SU-DHL-6 (cell line): ENCODE measurements around the gene RABGGTB.
A peak's percentile ranks its signal among the peaks of the same experiment; 100 is the strongest.

Experiments
- H2AFZ ChIP-seq: fragments of 200-600 bp; sonication (generic); 2 replicates; pipeline ENCODE4 v1.6.1; 2014; ENCODE audit warnings: low read depth, mild to moderate bottlenecking, moderate library complexity, mixed read lengths, antibody characterized with exemption, low read length; ENCODE audit not compliant: severe bottlenecking
- H3F3A ChIP-seq: fragments of 200-600 bp; shearing (Covaris generic); 2 replicates; pipeline ENCODE4 v1.6.0; 2016; ENCODE audit warnings: antibody characterized with exemption, mild to moderate bottlenecking; ENCODE audit not compliant: insufficient read depth
- H3K27ac ChIP-seq: fragments of 200-600 bp; sonication (generic); 2 replicates; pipeline ENCODE4 v1.5.1; 2016; ENCODE audit warnings: low read depth, mild to moderate bottlenecking, low read length, moderate library complexity, mixed read lengths
- H3K27me3 ChIP-seq: fragments of 200-600 bp; sonication (generic), shearing (Covaris generic); 2 replicates; pipeline ENCODE4 v1.6.0; 2014; ENCODE audit warnings: mild to moderate bottlenecking, low read length
- H3K36me3 ChIP-seq: fragments of 200-600 bp; sonication (generic); 2 replicates; pipeline ENCODE4 v1.6.1; 2014; ENCODE audit warnings: mild to moderate bottlenecking, low read length, mixed read lengths
- H3K4me2 ChIP-seq: fragments of 300-600, 200-600 bp; shearing (Covaris generic), sonication (generic); 2 replicates; pipeline ENCODE4 v1.6.0; 2014; ENCODE audit warnings: low read length, low read depth, mild to moderate bottlenecking; ENCODE audit not compliant: poor library complexity, severe bottlenecking
- H3K4me3 ChIP-seq: fragments of 200-600 bp; sonication (generic); 2 replicates; pipeline ENCODE4 v1.5.1; 2014; ENCODE audit warnings: antibody characterized with exemption, low read length, mild to moderate bottlenecking, mixed read lengths; ENCODE audit not compliant: insufficient read depth, poor library complexity, severe bottlenecking
- H3K79me2 ChIP-seq: fragments of 200-600 bp; sonication (generic); 2 replicates; pipeline ENCODE4 v1.6.1; 2014; ENCODE audit warnings: mild to moderate bottlenecking, low read length, moderate library complexity; ENCODE audit not compliant: insufficient read depth
- H3K9ac ChIP-seq: fragments of 200-600 bp; sonication (generic); 2 replicates; pipeline ENCODE4 v1.7.0; 2014; ENCODE audit warnings: mild to moderate bottlenecking, low read length
- H3K9me2 ChIP-seq: fragments of 200-600 bp; sonication (generic); replicated peaks from 2 replicates; pipeline ENCODE4 v1.6.1; 2014; ENCODE audit warnings: low read length; ENCODE audit not compliant: insufficient read depth
- H3K9me3 ChIP-seq: fragments of 200-600 bp; sonication (generic); 2 replicates; pipeline ENCODE4 v1.6.1; 2014; ENCODE audit warnings: low read length, mixed read lengths; ENCODE audit not compliant: insufficient read depth
- H4K20me1 ChIP-seq: fragments of 200-600 bp; sonication (generic); 2 replicates; pipeline ENCODE4 v1.6.1; 2014; ENCODE audit warnings: low read depth, mild to moderate bottlenecking, antibody characterized with exemption, low read length, moderate library complexity, mixed read lengths
- EZH2phosphoT487 ChIP-seq: fragments of 200-600 bp; sonication (generic), shearing (Covaris generic); conservative IDR thresholded peaks from 2 replicates; pipeline ENCODE4 v1.6.1; 2018; ENCODE audit warnings: mild to moderate bottlenecking, antibody characterized with exemption, low read length, moderate library complexity, mixed read lengths
- TF ChIP-seq, protein P1 (sequence below): fragments of 200-600 bp; sonication (generic); IDR thresholded peaks from one replicate; pipeline ENCODE4 v1.5.1; 2017; ENCODE audit warnings: antibody characterized with exemption, mild to moderate bottlenecking, low read length, moderate library complexity; ENCODE audit not compliant: insufficient read depth, poor library complexity, severe bottlenecking

Gene RABGGTB

DNA sequence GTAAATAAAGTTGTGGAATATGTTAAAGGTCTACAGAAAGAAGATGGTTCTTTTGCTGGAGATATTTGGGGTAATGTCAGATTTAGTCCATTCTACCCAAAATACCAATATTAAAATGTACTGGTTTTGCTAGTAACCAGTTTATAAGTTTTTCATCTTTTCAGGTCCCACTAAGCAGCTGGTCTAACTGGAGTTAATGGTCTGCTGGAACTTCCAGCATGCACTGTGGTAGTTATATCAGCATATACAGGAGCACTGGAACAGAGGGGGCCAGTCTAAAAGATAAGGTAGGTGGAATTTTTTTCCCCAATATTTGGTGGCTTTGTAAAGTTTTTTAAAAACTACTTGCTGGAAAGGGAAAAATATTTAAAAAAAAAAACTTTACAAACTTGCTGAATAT is 3.9 kb downstream of the RABGGTB start:
- Histone ChIP-seq H3F3A (peaks cover 97% of the 10 kb centered on the region), H3K27me3 (no peaks in the 10 kb centered on the region), H3K4me3 (peak overlapping the region; percentile 95), H3K9me2 (no peaks in the 10 kb centered on the region), H4K20me1 (peaks cover 73% of the 10 kb centered on the region), H3K27ac (peak overlapping the region; percentile 96), H2AFZ (no peak overlapping the region), H3K9ac (peak overlapping the region; percentile 85), H3K4me2 (peak overlapping the region; percentile 95), H3K79me2 (peaks cover 68% of the 10 kb centered on the region), H3K36me3 (peaks cover 80% of the 10 kb centered on the region), H3K9me3 (no peaks in the 10 kb centered on the region)
- TF ChIP-seq, protein P1, sequence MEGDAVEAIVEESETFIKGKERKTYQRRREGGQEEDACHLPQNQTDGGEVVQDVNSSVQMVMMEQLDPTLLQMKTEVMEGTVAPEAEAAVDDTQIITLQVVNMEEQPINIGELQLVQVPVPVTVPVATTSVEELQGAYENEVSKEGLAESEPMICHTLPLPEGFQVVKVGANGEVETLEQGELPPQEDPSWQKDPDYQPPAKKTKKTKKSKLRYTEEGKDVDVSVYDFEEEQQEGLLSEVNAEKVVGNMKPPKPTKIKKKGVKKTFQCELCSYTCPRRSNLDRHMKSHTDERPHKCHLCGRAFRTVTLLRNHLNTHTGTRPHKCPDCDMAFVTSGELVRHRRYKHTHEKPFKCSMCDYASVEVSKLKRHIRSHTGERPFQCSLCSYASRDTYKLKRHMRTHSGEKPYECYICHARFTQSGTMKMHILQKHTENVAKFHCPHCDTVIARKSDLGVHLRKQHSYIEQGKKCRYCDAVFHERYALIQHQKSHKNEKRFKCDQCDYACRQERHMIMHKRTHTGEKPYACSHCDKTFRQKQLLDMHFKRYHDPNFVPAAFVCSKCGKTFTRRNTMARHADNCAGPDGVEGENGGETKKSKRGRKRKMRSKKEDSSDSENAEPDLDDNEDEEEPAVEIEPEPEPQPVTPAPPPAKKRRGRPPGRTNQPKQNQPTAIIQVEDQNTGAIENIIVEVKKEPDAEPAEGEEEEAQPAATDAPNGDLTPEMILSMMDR: no peak
- no peak for TF ChIP-seq EZH2phosphoT487

DNA sequence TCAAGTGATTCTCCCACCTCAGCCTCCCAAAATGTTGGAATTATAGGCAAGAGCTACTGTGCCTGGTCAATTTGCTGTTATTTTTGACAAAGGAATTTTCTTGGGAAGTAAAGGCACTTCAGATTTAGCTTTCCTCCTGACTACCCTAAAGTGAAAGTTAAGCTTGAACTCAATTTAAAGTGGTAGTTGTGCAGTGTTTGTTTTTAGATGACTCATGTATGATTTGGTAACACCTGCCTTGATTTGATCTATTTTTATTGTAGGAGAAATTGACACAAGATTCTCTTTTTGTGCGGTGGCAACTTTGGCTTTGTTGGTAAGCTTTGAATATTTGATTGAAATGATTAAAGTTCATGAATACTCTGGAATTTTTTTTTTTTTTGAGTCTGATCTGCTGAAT is 5.0 kb downstream of the RABGGTB start:
- peaks cover 90% of the 10 kb centered on the region for H3K36me3 ChIP-seq
- H3K27ac ChIP-seq: no peak overlapping the region
- H2AFZ ChIP-seq: no peak overlapping the region
- H4K20me1 ChIP-seq: peaks cover 74% of the 10 kb centered on the region
- H3K27me3 ChIP-seq: no peaks in the 10 kb centered on the region
- H3K4me2 ChIP-seq: peak overlapping the region; percentile 95
- H3K9me3 ChIP-seq: no peaks in the 10 kb centered on the region
- H3F3A ChIP-seq: peaks cover 99% of the 10 kb centered on the region
- H3K9ac ChIP-seq: no peak overlapping the region
- H3K4me3 ChIP-seq: no peak overlapping the region
- H3K9me2 ChIP-seq: no peaks in the 10 kb centered on the region
- H3K79me2 ChIP-seq: peaks cover 68% of the 10 kb centered on the region
- no peak for TF ChIP-seq EZH2phosphoT487
- TF ChIP-seq, protein P1: no peak

DNA sequence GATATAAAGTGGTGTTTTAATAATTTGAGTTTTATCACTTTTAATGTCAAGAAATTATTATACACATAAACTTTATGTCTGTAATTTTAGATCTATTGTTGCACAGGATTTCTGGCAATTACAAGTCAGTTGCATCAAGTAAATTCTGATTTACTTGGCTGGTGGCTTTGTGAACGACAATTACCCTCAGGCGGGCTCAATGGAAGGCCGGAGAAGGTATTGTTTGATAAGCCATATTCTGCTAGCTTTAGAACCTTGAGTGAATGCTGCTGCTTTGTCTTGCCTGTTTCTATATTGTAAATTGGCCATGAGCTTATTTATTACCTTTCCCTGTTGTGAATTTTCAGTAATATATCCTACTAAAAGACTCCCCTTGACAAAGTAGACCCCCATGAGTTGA is 6.0 kb downstream of the RABGGTB start:
- no peaks in the 10 kb centered on the region for H3K9me3 ChIP-seq
- H3K4me2 ChIP-seq: no peak overlapping the region
- H3K79me2 ChIP-seq: peaks cover 58% of the 10 kb centered on the region
- H3K4me3 ChIP-seq: no peak overlapping the region
- peaks cover 86% of the 10 kb centered on the region for H3K36me3 ChIP-seq
- no peak overlapping the region for H3K9ac ChIP-seq
- no peaks in the 10 kb centered on the region for H3K27me3 ChIP-seq
- TF ChIP-seq EZH2phosphoT487: no peak
- TF ChIP-seq, protein P1: no peak
- no peak overlapping the region for H2AFZ ChIP-seq
- H3F3A ChIP-seq: peaks cover 99% of the 10 kb centered on the region
- no peaks in the 10 kb centered on the region for H3K9me2 ChIP-seq
- peaks cover 72% of the 10 kb centered on the region for H4K20me1 ChIP-seq
- H3K27ac ChIP-seq: no peak overlapping the region
